ENCODE results near the gene RBMY1D.
"Not testable (repeated sequence)": the region's sequence is repeated elsewhere in the genome, so short reads cannot be mapped to it uniquely, and the experiment has no call there.

The RBMY1D gene

GRCh38 chrY:21894426-21894825, at the start of gene RBMY1D:
TSS of gene RBMY1D (minus strand) at chrY:21894526. CDS start at chrY:21892513, 2,013 bp downstream.
- in situ Hi-C loops (cut with MboI; ENCODE audit: low sequenced_read_pairs): not testable (repeated sequence)

- in situ Hi-C loops (cut with MboI; ENCODE audit: low sequenced_read_pairs): not testable (repeated sequence)
These were observed 23.6 kb upstream of the RBMY1D start, which contains the start of gene RBMY1E for GRCh38 chrY:21917932-21918331. TSS of gene RBMY1E (minus strand) at chrY:21918032. CDS start at chrY:21916054, 1,978 bp downstream.

- in situ Hi-C loops (cut with MboI; ENCODE audit: low sequenced_read_pairs): not testable (repeated sequence)
These were observed 24.8 kb downstream of the RBMY1D start for GRCh38 chrY:21869407-21870076.

GRCh38 chrY:21845481-21845880, 48.8 kb downstream of the RBMY1D start:
- in situ Hi-C loops (cut with MboI; ENCODE audit: low sequenced_read_pairs): no loop called here

GRCh38 chrY:21842090-21842489, 52.2 kb downstream of the RBMY1D start:
- in situ Hi-C loops (cut with MboI; ENCODE audit: low sequenced_read_pairs): no loop called here

- in situ Hi-C loops (cut with MboI; ENCODE audit: low sequenced_read_pairs): no loop called here
These were observed 54.8 kb downstream of the RBMY1D start for GRCh38 chrY:21839489-21839888.

- in situ Hi-C loops (cut with MboI; ENCODE audit: low sequenced_read_pairs): no loop called here
These were observed 58.0 kb downstream of the RBMY1D start for GRCh38 chrY:21836343-21836742.

- in situ Hi-C loops (cut with MboI; ENCODE audit: low sequenced_read_pairs): no loop called here
These were observed 59.3 kb downstream of the RBMY1D start for GRCh38 chrY:21835052-21835451.
